Measurements from ENCODE around the gene PSORS1C2. TPM values are rescaled to one million over a fixed set of nuclear protein-coding genes. Genes with fewer than 3 reads are reported as not detected.

Gene PSORS1C2
- total RNA-seq, 1 experiment from 2014 or later, result 0.55 TPM

- no peak overlapping the region for H3K27ac Mint-ChIP-seq
Measured at GRCh38 chr6:31140643-31141042, 1.8 kb upstream of the PSORS1C2 start.

GRCh38 chr6:31139599-31139998 is 733 bp upstream of the PSORS1C2 start:
- DNase-seq (ENCODE audit: low spot score) (peak; percentile 39), ATAC-seq (peak; percentile 71)
- ChIA-PET CTCF (interaction anchor here (0.6 to 4.2 kb wide), 12 partner anchors 9 to 227 kb away, joined by 3 to 49 read pairs (median 4); partner anchors contain the start of gene TCF19), POLR2A (interaction anchor here (1.2 to 1.4 kb wide), 2 partner anchors 19 to 33 kb away, joined by 6 to 11 read pairs; partner anchors contain the start of gene TCF19)
- peaks cover 4% of the 10 kb centered on the region for H3K27me3 Mint-ChIP-seq (ENCODE audit: low read depth)
- no peak for TF ChIP-seq ATF3 (CRISPR knock-in tag; conservative IDR thresholded peaks at IDR 0.05)
- TF ChIP-seq ZNF263 (CRISPR knock-in tag; IDR thresholded peaks at IDR 0.05; ENCODE audit: low read depth), result no peak
- 0 out of 2 replicates have a peak, but pooled peaks have one; percentile 17 for TF ChIP-seq PRDM15 (CRISPR knock-in tag; IDR thresholded peaks at IDR 0.05)
- peaks cover 18% of the 10 kb centered on the region for H3K36me3 Mint-ChIP-seq
- no peak overlapping the region for H3K4me3 Mint-ChIP-seq
- H3K9me3 Mint-ChIP-seq, result no peaks in the 10 kb centered on the region
- H3K4me1 Mint-ChIP-seq, result peaks cover 46% of the 10 kb centered on the region
- H3K27ac Mint-ChIP-seq, result peak overlapping the region; percentile 57

More at GRCh38 chr6:31140643-31141042, 1.8 kb upstream of the PSORS1C2 start:
- ATAC-seq, result no peak
- ChIA-PET POLR2A (interaction anchor here (0.7 kb wide), 1 partner anchor 349 kb away, joined by 3 read pairs; no protein-coding TSS in a partner anchor), CTCF (interaction anchor here (0.7 to 4.2 kb wide), 6 partner anchors 18 to 226 kb away, joined by 3 to 49 read pairs (median 6); partner anchors contain the start of gene TCF19)
- peaks cover 4% of the 10 kb centered on the region for H3K27me3 Mint-ChIP-seq (ENCODE audit: low read depth)
- no peak overlapping the region for H3K4me3 Mint-ChIP-seq
- no peak for TF ChIP-seq HMGXB4 (CRISPR knock-in tag; IDR thresholded peaks at IDR 0.05)
- no peak for DNase-seq (ENCODE audit: low spot score)
- H3K4me1 Mint-ChIP-seq, result peaks cover 46% of the 10 kb centered on the region
- H3K9me3 Mint-ChIP-seq, result no peaks in the 10 kb centered on the region
- peaks cover 28% of the 10 kb centered on the region for H3K36me3 Mint-ChIP-seq

GRCh38 chr6:31135710-31136109 is 3.2 kb downstream of the PSORS1C2 start:
- H3K36me3 Mint-ChIP-seq, result no peaks in the 10 kb centered on the region
- DNase-seq (ENCODE audit: low spot score), result no peak
- peaks cover 32% of the 10 kb centered on the region for H3K4me1 Mint-ChIP-seq
- H3K4me3 Mint-ChIP-seq, result no peak overlapping the region
- no peak for TF ChIP-seq FOXP1 (CRISPR knock-in tag; IDR thresholded peaks at IDR 0.05; ENCODE audit: borderline replicate concordance)
- TF ChIP-seq CDX4 (CRISPR knock-in tag; IDR thresholded peaks at IDR 0.05; ENCODE audit: borderline replicate concordance), result no peak
- TF ChIP-seq OVOL2 (CRISPR knock-in tag; IDR thresholded peaks at IDR 0.05; ENCODE audit: borderline replicate concordance), result no peak
- TF ChIP-seq CBFB (CRISPR knock-in tag; IDR thresholded peaks at IDR 0.05; ENCODE audit: low read depth), result no peak
- no peak overlapping the region for H3K27ac Mint-ChIP-seq
- ATAC-seq, result no peak
- H3K9me3 Mint-ChIP-seq, result no peaks in the 10 kb centered on the region
- peaks cover 4% of the 10 kb centered on the region for H3K27me3 Mint-ChIP-seq (ENCODE audit: low read depth)
- ChIA-PET CTCF (interaction anchor here (0.6 to 2.2 kb wide), 5 partner anchors 9 to 485 kb away, joined by 3 to 13 read pairs (median 3); no protein-coding TSS in a partner anchor), POLR2A (interaction anchor here (0.6 kb wide), 1 partner anchor 36 kb away, joined by 3 read pairs; no protein-coding TSS in a partner anchor)

GRCh38 chr6:31132806-31133205 is 6.1 kb downstream of the PSORS1C2 start:
- no peak overlapping the region for H3K4me3 Mint-ChIP-seq
- H3K4me1 Mint-ChIP-seq, result peaks cover 26% of the 10 kb centered on the region
- peaks cover 2% of the 10 kb centered on the region; the same call in 1 of the 2 replicates for H3K9me3 Mint-ChIP-seq
- POLR2A ChIA-PET, result no interaction called here
- H3K27me3 Mint-ChIP-seq (ENCODE audit: low read depth), result peaks cover 3% of the 10 kb centered on the region
- H3K36me3 Mint-ChIP-seq, result no peaks in the 10 kb centered on the region
- CTCF ChIA-PET, result interaction anchor here (0.7 to 1.6 kb wide), 7 partner anchors 11 to 234 kb away, joined by 4 to 7 read pairs (median 4); partner anchors contain the start of gene PSORS1C1
- ATAC-seq (no peak), DNase-seq (ENCODE audit: low spot score) (no peak)
- H3K27ac Mint-ChIP-seq, result no peak overlapping the region
- TF ChIP-seq E2F1 (CRISPR knock-in tag; IDR thresholded peaks at IDR 0.05) (no peak), ARID4B (CRISPR knock-in tag; IDR thresholded peaks at IDR 0.05; ENCODE audit: borderline replicate concordance) (no peak)

Measured in WTC11 (cell line).